ENCODE data around the gene TAF9B.
"Not testable (repeated sequence)": the region's sequence is repeated elsewhere in the genome, so short reads cannot be mapped to it uniquely, and the experiment has no call there.

The TAF9B gene

GRCh38 chrX:78139160-78140123 lies at the start of gene TAF9B:
TAF9B (minus strand) TSS chrX:78139650; CDS start chrX:78139611, 39 bp downstream.
- DNase-seq (ENCODE audit: low read depth in 3 of 3) = peak; percentile 47 to 68 (median 67)

- DNase-seq (ENCODE audit: low read depth in 3 of 3) = no peak
Measured at GRCh38 chrX:78182881-78183280, 43.4 kb upstream of the TAF9B start.

- DNase-seq (ENCODE audit: low read depth in 3 of 3) = no peak
Measured at GRCh38 chrX:78181307-78181706, 41.9 kb upstream of the TAF9B start.

- no peak for DNase-seq (ENCODE audit: low read depth in 3 of 3)
Measured at GRCh38 chrX:78168065-78168464, 28.6 kb upstream of the TAF9B start.

- no peak for DNase-seq (ENCODE audit: low read depth in 3 of 3)
Measured at GRCh38 chrX:78165425-78165824, 26.0 kb upstream of the TAF9B start.

GRCh38 chrX:78163175-78163574 lies 23.7 kb upstream of the TAF9B start:
- not testable (repeated sequence) for DNase-seq (ENCODE audit: low read depth in 3 of 3)

GRCh38 chrX:78160711-78161110 lies 21.3 kb upstream of the TAF9B start:
- DNase-seq (ENCODE audit: low read depth in 3 of 3) = not testable (repeated sequence)

GRCh38 chrX:78157846-78158245 lies 18.4 kb upstream of the TAF9B start:
- DNase-seq (ENCODE audit: low read depth in 3 of 3) = not testable (repeated sequence)

GRCh38 chrX:78157373-78157772 lies 17.9 kb upstream of the TAF9B start:
- DNase-seq (ENCODE audit: low read depth in 3 of 3) = not testable (repeated sequence)

- DNase-seq (ENCODE audit: low read depth in 3 of 3) = not testable (repeated sequence)
Measured at GRCh38 chrX:78147002-78147540, 7.6 kb upstream of the TAF9B start.

GRCh38 chrX:78140206-78140605 lies 756 bp upstream of the TAF9B start:
- no peak for DNase-seq (ENCODE audit: low read depth in 3 of 3)

GRCh38 chrX:78133238-78133960 lies 6.1 kb downstream of the TAF9B start:
- DNase-seq (ENCODE audit: low read depth in 3 of 3) = no peak

- no peak for DNase-seq (ENCODE audit: low read depth in 3 of 3)
Measured at GRCh38 chrX:78131117-78131516, 8.3 kb downstream of the TAF9B start.

GRCh38 chrX:78130396-78130795 lies 9.1 kb downstream of the TAF9B start:
- DNase-seq (ENCODE audit: low read depth in 3 of 3) = no peak

GRCh38 chrX:78129714-78130113 lies 9.7 kb downstream of the TAF9B start:
- DNase-seq (ENCODE audit: low read depth in 3 of 3) = no peak

- DNase-seq (ENCODE audit: low read depth in 3 of 3) = not testable (repeated sequence)
Measured at GRCh38 chrX:78125781-78126180, 13.7 kb downstream of the TAF9B start.

GRCh38 chrX:78125148-78125547 lies 14.3 kb downstream of the TAF9B start:
- no peak for DNase-seq (ENCODE audit: low read depth in 3 of 3)

- DNase-seq (ENCODE audit: low read depth in 3 of 3) = no peak
Measured at GRCh38 chrX:78124307-78124706, 15.1 kb downstream of the TAF9B start.

- DNase-seq (ENCODE audit: low read depth in 3 of 3) = no peak
Measured at GRCh38 chrX:78123190-78123589, 16.3 kb downstream of the TAF9B start.

- no peak for DNase-seq (ENCODE audit: low read depth in 3 of 3)
Measured at GRCh38 chrX:78119521-78120227, 19.8 kb downstream of the TAF9B start.

- DNase-seq (ENCODE audit: low read depth in 3 of 3) = no peak
Measured at GRCh38 chrX:78118628-78119027, 20.8 kb downstream of the TAF9B start.

- no peak for DNase-seq (ENCODE audit: low read depth in 3 of 3)
Measured at GRCh38 chrX:78116766-78117165, 22.7 kb downstream of the TAF9B start.
